Natural killer cell (primary cell): Measurements from ENCODE around the gene RAB11FIP3. TPM values are rescaled to one million over a fixed set of nuclear protein-coding genes. Genes with fewer than 3 reads are reported as not detected.
A peak's percentile ranks its signal among the peaks of the same experiment; 100 is the strongest.
"Not testable (repeated sequence)": the region's sequence is repeated elsewhere in the genome, so short reads cannot be mapped to it uniquely, and the experiment has no call there.

Experiments used
- ATAC-seq, 3 donors: fragments of 150-1000 bp in 2 of 3; fragments of 200-7000 bp in 1 of 3; cut with Tn5 transposase; 1 replicate in 1 of 3; 2 replicates in 2 of 3; pipeline ENCODE4 v1.10.0; 2021; ENCODE audit warnings: mild to moderate bottlenecking in 2 of 3, moderate library complexity in 2 of 3
- DNase-seq, 2 donors: peaks; one replicate each; pipeline versions ENCODE4 v3.0.0 to v3.0.0-alpha.2; 2013 to 2021; ENCODE audit warnings: mixed read lengths in 1 of 2
- H3K27ac ChIP-seq: one replicate; pipeline ENCODE4 v1.5.1; 2013; ENCODE audit warnings: mild to moderate bottlenecking, low read length
- H3K27me3 ChIP-seq: one replicate; pipeline ENCODE4 v1.6.1; 2013; ENCODE audit warnings: low read length; ENCODE audit not compliant: control insufficient read depth, insufficient read depth
- H3K36me3 ChIP-seq: one replicate; pipeline ENCODE4 v1.6.1; 2013; ENCODE audit warnings: low read length; ENCODE audit not compliant: control insufficient read depth, insufficient read depth
- H3K4me1 ChIP-seq: one replicate; pipeline ENCODE4 v1.6.1; 2013; ENCODE audit warnings: low read length; ENCODE audit not compliant: control insufficient read depth, insufficient read depth
- H3K4me3 ChIP-seq: one replicate; pipeline ENCODE4 v1.5.1; 2013; ENCODE audit warnings: low read length
- H3K9me3 ChIP-seq: one replicate; pipeline ENCODE4 v1.6.1; 2013; ENCODE audit warnings: low read length; ENCODE audit not compliant: control insufficient read depth, insufficient read depth
- H3K27ac Mint-ChIP-seq, 2 donors: one replicate each; pipeline ENCODE4 v1.8.0; 2022; ENCODE audit warnings: mild to moderate bottlenecking in 2 of 2, mixed read lengths in 2 of 2, moderate library complexity in 1 of 2
- H3K27me3 Mint-ChIP-seq, 2 donors: one replicate each; pipeline ENCODE4 v1.8.0; 2022; ENCODE audit warnings: low read depth in 2 of 2, mixed read lengths in 2 of 2
- H3K36me3 Mint-ChIP-seq: one replicate; pipeline ENCODE4 v1.8.0; 2022; ENCODE audit warnings: mixed read lengths
- H3K4me1 Mint-ChIP-seq, 2 donors: one replicate each; pipeline ENCODE4 v1.8.0; 2022; ENCODE audit warnings: mixed read lengths in 2 of 2
- H3K4me3 Mint-ChIP-seq: one replicate; pipeline ENCODE4 v1.8.0; 2022; ENCODE audit warnings: mild to moderate bottlenecking, moderate library complexity, mixed read lengths
- H3K9me3 Mint-ChIP-seq, 2 donors: one replicate each; pipeline ENCODE4 v1.8.0; 2022; ENCODE audit warnings: mixed read lengths in 2 of 2
- CTCF ChIP-seq: fragments of 200-600 bp; IDR thresholded peaks from one replicate; pipeline ENCODE4 v1.8.0; 2022; ENCODE audit warnings: antibody characterized with exemption
- WGBS: methylation state at CpG from one replicate; pipeline ENCODE4 v1.1.7; 2013; ENCODE audit warnings: missing lambda C conversion rate; ENCODE audit not compliant: insufficient coverage; 5-methylcytosine and 5-hydroxymethylcytosine counted together
- intact Hi-C: fragments of 100-400 bp; cut with micrococcal nuclease; formaldehyde crosslinking; loops from one replicate; pipeline ENCODE4 v1.14.2; 2022
- total RNA-seq, 4 donors: library from RNA; stranded (reverse); fragments of 120-200 nt in 1 of 4; gene quantifications; one replicate each; pipeline versions ENCODE4 v1.2.3 to v1.2.4, GENCODE V29; 2013 to 2022

RAB11FIP3 gene
- total RNA-seq, 3 donors from 2014 or later (not counting 1 experiment from before 2014, with no cell fraction given), result 51.0 to 61.2 (median 55.3) TPM

- ATAC-seq, result peak in 1 of 3 donors; percentile 8
- H3K27me3 Mint-ChIP-seq, result no peaks in the 10 kb centered on the region
- 90% methylated on average over 23 of the region's 23 CpGs for WGBS
- Histone ChIP-seq H3K4me3 (no peak overlapping the region), H3K27me3 (no peaks in the 10 kb centered on the region), H3K4me1 (no peaks in the 10 kb centered on the region), H3K9me3 (no peaks in the 10 kb centered on the region), H3K27ac (no peak overlapping the region), H3K36me3 (no peaks in the 10 kb centered on the region)
- H3K36me3 Mint-ChIP-seq, result no peaks in the 10 kb centered on the region
- H3K9me3 Mint-ChIP-seq, result no peaks in the 10 kb centered on the region
- TF ChIP-seq CTCF, result no peak
- H3K4me1 Mint-ChIP-seq, result peaks cover 0 to 4% of the 10 kb centered on the region in 2 donors
- H3K4me3 Mint-ChIP-seq, result no peak overlapping the region
- intact Hi-C loops, result no loop called here
- DNase-seq, result no peak
- no peak overlapping the region for H3K27ac Mint-ChIP-seq
These were observed 52.1 kb downstream of the RAB11FIP3 start for GRCh38 chr16:477301-478157.

GRCh38 chr16:478287-478686 is 52.8 kb downstream of the RAB11FIP3 start:
- H3K4me3 Mint-ChIP-seq, intact Hi-C loops, H3K36me3 ChIP-seq, DNase-seq, H3K36me3 Mint-ChIP-seq, H3K4me3 ChIP-seq, H3K27me3 ChIP-seq, ATAC-seq, H3K4me1 Mint-ChIP-seq, H3K27ac Mint-ChIP-seq, H3K27ac ChIP-seq, H3K4me1 ChIP-seq, H3K9me3 Mint-ChIP-seq, H3K27me3 Mint-ChIP-seq, H3K9me3 ChIP-seq: not testable (repeated sequence)
- 96% methylated on average over 10 of the region's 10 CpGs for WGBS

GRCh38 chr16:482468-483185 is 57.2 kb downstream of the RAB11FIP3 start:
- H3K27ac Mint-ChIP-seq, result no peak overlapping the region
- no peaks in the 10 kb centered on the region for H3K27me3 ChIP-seq
- no peak overlapping the region for H3K4me3 Mint-ChIP-seq
- no peak for ATAC-seq
- H3K9me3 ChIP-seq, result no peaks in the 10 kb centered on the region
- peaks cover 6% of the 10 kb centered on the region for H3K36me3 ChIP-seq
- H3K4me3 ChIP-seq, result no peak overlapping the region
- no peaks in the 10 kb centered on the region for H3K9me3 Mint-ChIP-seq
- intact Hi-C loops, result no loop called here
- H3K4me1 Mint-ChIP-seq, result no peaks in the 10 kb centered on the region
- DNase-seq, result no peak
- H3K4me1 ChIP-seq, result no peaks in the 10 kb centered on the region
- no peaks in the 10 kb centered on the region for H3K27me3 Mint-ChIP-seq
- H3K27ac ChIP-seq, result no peak overlapping the region
- no peak for TF ChIP-seq CTCF
- no peaks in the 10 kb centered on the region for H3K36me3 Mint-ChIP-seq
- WGBS, result 95% methylated on average over 30 of the region's 31 CpGs

GRCh38 chr16:483341-484075 is 58.1 kb downstream of the RAB11FIP3 start:
- Histone ChIP-seq H3K36me3 (peaks cover 6% of the 10 kb centered on the region), H3K27me3 (no peaks in the 10 kb centered on the region), H3K9me3 (no peaks in the 10 kb centered on the region), H3K4me1 (no peaks in the 10 kb centered on the region), H3K4me3 (no peak overlapping the region), H3K27ac (no peak overlapping the region)
- Mint-ChIP-seq H3K27me3 (no peaks in the 10 kb centered on the region), H3K9me3 (no peaks in the 10 kb centered on the region), H3K4me3 (no peak overlapping the region), H3K4me1 (no peaks in the 10 kb centered on the region), H3K36me3 (no peaks in the 10 kb centered on the region), H3K27ac (no peak overlapping the region)
- 96% methylated on average over 14 of the region's 14 CpGs for WGBS
- DNase-seq (no peak), ATAC-seq (no peak)
- TF ChIP-seq CTCF, result no peak
- intact Hi-C loops, result no loop called here
